Measurements from ENCODE around the gene CSK. TPM values are rescaled to one million over a fixed set of nuclear protein-coding genes. Genes with fewer than 3 reads are reported as not detected.

Gene CSK
- polyA plus RNA-seq, 3 donors from 2014 or later, result 94.0 to 180 (median 95.9) TPM

DNA sequence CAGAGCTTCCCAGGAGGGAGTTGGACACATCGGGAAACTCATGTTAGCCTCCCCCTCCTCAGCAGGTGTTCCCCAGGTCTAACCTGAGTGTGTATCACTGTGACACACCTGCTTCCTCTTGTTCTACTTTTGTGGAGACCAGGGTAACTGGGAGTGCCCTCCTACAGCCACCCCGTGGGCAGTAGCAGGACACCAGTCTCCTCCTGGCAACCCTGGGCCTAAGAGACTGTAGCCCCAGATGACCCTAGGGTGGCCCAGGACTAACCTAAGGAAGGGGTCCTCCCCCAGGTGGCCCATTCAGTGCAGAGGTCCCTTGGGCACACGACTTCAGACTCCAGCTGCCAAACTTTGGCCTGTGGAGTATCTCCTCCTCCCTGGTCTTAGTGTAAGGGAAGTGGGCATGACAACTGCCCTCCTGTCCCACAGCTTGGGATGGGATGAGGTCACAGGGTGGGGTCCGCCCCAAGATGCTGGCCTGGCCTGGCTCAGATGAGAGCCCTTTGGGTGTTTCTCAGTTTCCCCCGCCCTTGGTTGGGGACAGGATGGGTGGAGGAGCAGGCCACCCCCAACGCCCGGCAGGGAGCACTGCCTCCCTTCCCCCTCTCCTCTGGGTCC is 4.8 kb downstream of the CSK start:
- no peak for DNase-seq
- Mint-ChIP-seq H3K36me3 (peaks cover 0 to 15% (median 6%) of the 10 kb centered on the region in 3 donors), H3K4me1 (peaks cover 83 to 87% of the 10 kb centered on the region in 2 donors), H3K27ac (peak overlapping the region; percentile 92 to 100 (median 100)), H3K9me3 (no peaks in the 10 kb centered on the region), H3K4me3 (peak overlapping the region; percentile 88 to 99 (median 97)), H3K27me3 (ENCODE audit: low read depth in 3 of 3) (peaks cover 17 to 55% (median 34%) of the 10 kb centered on the region in 3 donors)

DNA sequence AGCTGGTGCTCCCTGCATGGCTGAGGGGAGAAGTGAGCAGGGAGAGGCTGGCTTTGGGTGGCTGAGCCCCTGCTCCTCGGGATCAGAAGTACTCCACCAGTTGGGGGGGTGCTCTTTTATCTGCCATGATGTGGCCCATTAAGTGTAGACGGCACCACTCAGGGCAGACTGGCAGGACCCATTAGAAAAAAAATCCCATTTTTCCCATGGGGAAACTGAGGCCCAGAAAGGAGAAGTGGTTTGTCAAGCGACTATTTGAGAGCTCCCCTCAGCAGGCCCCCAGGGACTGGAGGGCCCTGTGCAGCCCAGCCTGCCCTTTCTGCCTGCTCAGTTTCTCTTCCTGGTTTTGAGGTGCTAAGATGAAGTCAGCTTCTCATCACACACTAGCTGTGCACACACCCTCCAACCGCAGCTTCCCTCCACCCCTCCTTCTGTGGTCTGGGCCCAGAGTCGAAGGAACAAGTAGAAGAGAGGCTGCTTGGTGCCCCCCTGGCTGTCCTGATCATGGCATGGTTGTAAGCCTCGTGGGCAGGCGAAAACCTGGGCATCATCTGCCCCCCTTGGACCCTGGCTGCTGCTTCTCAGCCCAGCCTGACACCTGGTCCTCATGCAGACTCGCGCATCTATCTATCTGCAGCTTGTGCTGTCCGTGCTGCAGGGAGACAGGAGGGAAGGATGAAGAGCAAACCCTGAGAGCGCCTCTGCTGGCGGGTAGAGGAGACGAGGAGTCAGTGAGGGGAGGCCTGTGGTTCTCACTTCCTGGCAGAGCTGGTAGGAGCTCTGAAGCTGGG is 5.6 kb downstream of the CSK start:
- Mint-ChIP-seq H3K27ac (peak overlapping the region; percentile 92 to 100 (median 100)), H3K4me3 (peak overlapping the region; percentile 88 to 99 (median 97)), H3K9me3 (no peaks in the 10 kb centered on the region), H3K27me3 (ENCODE audit: low read depth in 3 of 3) (peaks cover 19 to 54% (median 33%) of the 10 kb centered on the region in 3 donors), H3K36me3 (peaks cover 0 to 19% (median 11%) of the 10 kb centered on the region in 3 donors), H3K4me1 (peaks cover 90 to 94% of the 10 kb centered on the region in 2 donors)
- DNase-seq, result peak; percentile 96 to 98 (median 97)

DNA sequence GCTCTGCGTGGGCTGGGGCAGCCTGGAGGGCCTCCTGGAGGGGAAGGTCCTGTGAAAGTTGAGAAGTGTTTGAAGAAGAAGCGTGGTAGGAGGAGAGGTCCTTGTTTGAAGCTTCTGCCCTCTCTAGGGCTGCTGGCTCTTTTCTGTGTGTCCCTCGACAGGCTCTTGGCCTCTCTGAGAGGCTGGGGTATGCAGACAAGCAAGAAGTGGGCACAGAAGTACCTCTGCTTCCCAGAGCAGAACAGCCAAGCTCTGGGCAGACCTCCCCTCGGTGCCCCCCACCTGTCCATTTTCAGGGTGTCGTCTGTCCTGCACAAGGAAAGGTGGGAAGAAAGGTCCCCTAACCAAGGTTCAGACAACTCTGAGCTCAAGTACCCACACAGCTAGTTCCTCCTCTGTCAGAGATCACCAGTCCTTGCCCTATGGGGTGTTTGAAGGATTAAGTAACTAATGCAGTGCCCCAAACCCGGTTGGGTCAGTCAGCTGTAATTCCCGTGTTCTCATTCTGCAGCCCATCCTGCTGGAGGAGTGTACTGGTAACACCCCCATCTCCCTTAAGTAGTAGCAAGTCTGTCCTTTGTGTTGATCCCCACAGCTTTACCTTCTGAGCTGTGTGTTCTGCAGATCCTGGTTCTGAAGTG is 6.3 kb downstream of the CSK start:
- Mint-ChIP-seq H3K36me3 (peaks cover 0 to 19% (median 11%) of the 10 kb centered on the region in 3 donors), H3K4me1 (peaks cover 96 to 99% of the 10 kb centered on the region in 2 donors), H3K27ac (peak overlapping the region; percentile 92 to 100 (median 100)), H3K9me3 (no peaks in the 10 kb centered on the region), H3K27me3 (ENCODE audit: low read depth in 3 of 3) (peaks cover 19 to 50% (median 33%) of the 10 kb centered on the region in 3 donors), H3K4me3 (peak overlapping the region; percentile 88 to 99 (median 97))
- DNase-seq, result no peak

DNA sequence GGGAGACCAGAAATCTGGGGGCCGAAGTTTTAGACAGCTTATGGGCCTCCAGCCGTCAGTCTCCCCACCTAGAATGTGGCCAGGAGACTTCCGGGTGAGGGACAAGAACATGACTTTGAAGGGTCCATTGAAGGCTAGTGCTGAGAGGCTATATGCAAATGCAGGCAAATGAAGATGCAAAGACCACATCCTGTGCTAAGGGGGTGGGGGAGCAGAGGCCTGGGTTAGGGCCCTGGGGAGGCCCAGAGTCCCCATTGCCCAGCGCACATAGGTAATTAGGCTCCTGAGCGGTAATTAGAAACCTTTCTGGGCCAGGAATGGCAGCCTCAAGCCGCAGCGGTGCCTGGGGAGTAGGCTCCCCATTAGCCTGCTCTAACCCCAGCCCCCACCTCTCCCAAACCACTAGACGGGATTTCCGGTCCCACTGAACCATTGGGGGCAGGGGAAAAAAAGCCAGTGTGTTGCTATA is 6.8 kb downstream of the CSK start:
- Mint-ChIP-seq H3K36me3 (peaks cover 0 to 19% (median 11%) of the 10 kb centered on the region in 3 donors), H3K27me3 (ENCODE audit: low read depth in 3 of 3) (peaks cover 19 to 46% (median 31%) of the 10 kb centered on the region in 3 donors), H3K9me3 (no peaks in the 10 kb centered on the region), H3K4me3 (peak overlapping the region; percentile 88 to 99 (median 97)), H3K27ac (peak overlapping the region; percentile 92 to 100 (median 100)), H3K4me1 (peaks cover 96 to 99% of the 10 kb centered on the region in 2 donors)
- peak; percentile 81 to 82 (median 82) for DNase-seq

DNA sequence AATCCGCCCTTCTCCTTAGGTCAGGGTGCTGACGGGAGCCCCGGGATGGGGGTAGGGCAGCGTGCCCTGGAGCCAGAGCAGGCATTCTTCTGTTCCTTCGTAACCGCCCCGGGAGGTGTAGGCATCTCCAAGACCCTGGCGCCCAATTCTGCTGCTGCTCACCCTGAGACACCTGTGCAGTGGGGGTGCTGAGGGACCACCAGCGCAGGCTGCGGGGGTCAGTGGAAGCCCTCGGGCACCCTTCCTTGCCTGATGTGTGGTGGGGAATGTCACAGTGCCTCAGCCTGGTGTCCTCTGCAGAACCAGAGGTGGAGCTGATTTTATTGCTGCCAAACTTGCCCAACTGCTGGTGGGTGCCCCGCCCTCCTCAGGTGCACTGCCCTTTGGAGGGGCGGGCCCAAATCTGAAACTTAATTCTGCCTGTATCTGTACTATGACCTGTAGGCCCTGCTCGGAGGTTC is 7.3 kb downstream of the CSK start:
- Mint-ChIP-seq H3K9me3 (no peaks in the 10 kb centered on the region), H3K36me3 (peaks cover 0 to 19% (median 11%) of the 10 kb centered on the region in 3 donors), H3K27me3 (ENCODE audit: low read depth in 3 of 3) (peaks cover 18 to 46% (median 31%) of the 10 kb centered on the region in 3 donors), H3K27ac (peak overlapping the region; percentile 92 to 100 (median 100)), H3K4me3 (peak overlapping the region; percentile 88 to 99 (median 97)), H3K4me1 (peaks cover 94 to 97% of the 10 kb centered on the region in 2 donors)
- no peak for DNase-seq

DNA sequence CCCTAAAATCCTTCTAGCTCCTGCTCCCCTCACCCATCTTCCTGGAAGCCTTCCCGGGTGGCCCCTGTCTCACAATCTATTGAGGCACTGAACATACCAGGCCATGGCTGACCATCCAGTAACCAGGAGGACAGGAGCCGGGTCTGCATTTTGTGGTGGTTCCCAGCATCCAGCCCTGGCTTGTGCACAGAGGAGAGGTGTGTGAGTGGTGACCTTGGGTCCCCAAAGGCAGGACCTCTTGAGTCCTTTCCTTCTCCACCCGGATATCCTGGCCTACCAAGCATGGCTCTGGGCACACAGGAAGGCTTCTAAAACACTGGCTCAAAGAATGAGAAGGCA is 7.8 kb downstream of the CSK start:
- peak overlapping the region; percentile 92 to 100 (median 100) for H3K27ac Mint-ChIP-seq
- peaks cover 18 to 44% (median 31%) of the 10 kb centered on the region in 3 donors for H3K27me3 Mint-ChIP-seq (ENCODE audit: low read depth in 3 of 3)
- DNase-seq, result no peak
- H3K9me3 Mint-ChIP-seq, result no peaks in the 10 kb centered on the region
- H3K36me3 Mint-ChIP-seq, result peaks cover 0 to 18% (median 12%) of the 10 kb centered on the region in 3 donors
- H3K4me3 Mint-ChIP-seq, result peak overlapping the region; percentile 88 to 99 (median 97)
- peaks cover 95 to 96% of the 10 kb centered on the region in 2 donors for H3K4me1 Mint-ChIP-seq

DNA sequence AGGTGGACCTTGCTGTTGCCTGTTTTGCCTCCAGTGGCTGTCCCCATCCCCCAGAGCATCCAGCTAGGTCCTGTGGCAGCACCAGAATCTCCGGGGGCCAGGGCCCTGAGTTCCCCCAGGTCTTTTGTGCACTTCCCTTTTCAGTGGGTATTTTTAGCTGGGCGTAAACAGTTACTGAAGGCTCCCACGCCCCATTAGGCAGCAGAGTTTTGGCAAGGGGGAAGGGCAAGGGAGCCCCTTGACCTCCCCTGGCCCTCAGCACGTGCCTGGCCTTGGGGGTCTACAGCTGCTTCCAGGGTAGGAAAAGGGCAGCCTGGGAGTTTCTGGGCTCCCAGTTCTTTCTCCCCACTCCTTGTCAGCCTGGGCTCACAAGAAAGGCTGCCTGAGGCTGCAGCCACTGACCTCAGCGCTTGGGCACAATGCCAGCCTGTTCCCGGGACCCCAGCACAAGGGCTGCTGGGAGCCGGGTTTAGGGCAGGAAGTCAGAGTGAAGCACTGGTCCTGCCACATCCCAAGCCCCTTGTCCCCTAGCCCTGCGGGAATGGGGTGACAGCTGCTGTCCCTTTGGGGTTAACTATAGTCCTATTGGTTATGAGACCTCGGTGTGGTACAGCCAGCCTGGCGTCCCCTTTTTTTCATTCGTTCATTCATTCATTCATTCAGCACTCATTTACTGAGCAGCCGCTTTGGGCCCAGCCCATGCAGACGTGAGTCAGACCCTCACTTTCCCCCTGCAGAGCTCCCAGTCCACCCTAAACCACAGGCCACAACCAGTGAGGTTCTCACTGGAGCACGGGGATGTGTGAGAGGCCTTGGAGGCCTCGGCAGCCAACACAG is 8.4 kb downstream of the CSK start:
- Mint-ChIP-seq H3K9me3 (no peaks in the 10 kb centered on the region), H3K27me3 (ENCODE audit: low read depth in 3 of 3) (peaks cover 18 to 39% (median 31%) of the 10 kb centered on the region in 3 donors), H3K4me3 (peak overlapping the region; percentile 88 to 99 (median 97)), H3K27ac (peak overlapping the region; percentile 92 to 100 (median 100)), H3K36me3 (peaks cover 0 to 15% (median 12%) of the 10 kb centered on the region in 3 donors), H3K4me1 (peaks cover 95 to 96% of the 10 kb centered on the region in 2 donors)
- DNase-seq, result peak in 1 of 3 donors; percentile 44

DNA sequence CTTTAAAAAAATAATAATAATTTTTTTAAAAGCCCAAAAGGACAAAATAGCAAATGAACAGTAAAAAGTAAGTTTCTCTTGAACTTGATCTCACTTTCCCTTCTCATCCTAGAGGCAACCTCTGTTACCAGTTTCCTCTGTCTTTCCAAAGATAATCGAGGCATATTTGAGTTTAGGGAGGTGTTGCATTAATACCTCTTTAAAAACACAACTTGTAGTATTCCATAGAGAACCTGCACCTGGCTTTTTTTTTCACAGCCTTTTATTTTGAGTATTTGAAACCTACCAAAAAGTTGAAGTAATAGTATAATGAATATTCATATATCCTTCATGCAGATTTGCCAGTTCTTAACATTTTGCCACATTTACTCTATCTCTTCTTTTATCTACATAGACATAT is 9.1 kb downstream of the CSK start:
- Mint-ChIP-seq H3K4me3 (peak overlapping the region; percentile 85 to 98 (median 89)), H3K4me1 (peaks cover 95 to 96% of the 10 kb centered on the region in 2 donors), H3K36me3 (peaks cover 0 to 16% (median 13%) of the 10 kb centered on the region in 3 donors), H3K27ac (peak overlapping the region; percentile 92 to 100 (median 97)), H3K9me3 (no peaks in the 10 kb centered on the region), H3K27me3 (ENCODE audit: low read depth in 3 of 3) (peaks cover 13 to 32% (median 23%) of the 10 kb centered on the region in 3 donors)
- no peak for DNase-seq

DNA sequence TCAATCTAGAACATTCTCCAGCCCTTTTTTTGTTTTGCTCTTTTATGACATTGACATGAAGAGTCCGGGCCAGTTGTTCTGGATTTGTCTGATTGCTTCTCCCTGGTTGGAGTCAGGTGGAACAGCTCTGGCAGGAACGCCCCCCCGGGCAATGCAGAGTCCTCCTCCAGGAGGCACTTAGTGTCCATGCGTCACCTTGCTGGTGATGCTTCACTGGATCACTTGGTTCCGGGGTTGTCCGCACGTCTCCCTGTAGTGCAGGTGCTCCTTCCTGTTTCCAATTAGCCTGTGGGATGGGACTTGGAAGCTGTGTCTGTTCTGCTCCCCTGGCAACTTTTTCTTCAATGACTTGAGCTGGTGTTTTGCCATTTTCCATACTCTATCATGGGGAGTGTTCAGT is 9.8 kb downstream of the CSK start:
- peaks cover 96% of the 10 kb centered on the region in 2 donors for H3K4me1 Mint-ChIP-seq
- peaks cover 0 to 20% (median 16%) of the 10 kb centered on the region in 3 donors for H3K36me3 Mint-ChIP-seq
- H3K4me3 Mint-ChIP-seq, result peak overlapping the region; percentile 78 to 98 (median 88)
- DNase-seq, result no peak
- peaks cover 13 to 29% (median 19%) of the 10 kb centered on the region in 3 donors for H3K27me3 Mint-ChIP-seq (ENCODE audit: low read depth in 3 of 3)
- H3K9me3 Mint-ChIP-seq, result no peaks in the 10 kb centered on the region
- H3K27ac Mint-ChIP-seq, result peak overlapping the region; percentile 92 to 100 (median 97)

DNA sequence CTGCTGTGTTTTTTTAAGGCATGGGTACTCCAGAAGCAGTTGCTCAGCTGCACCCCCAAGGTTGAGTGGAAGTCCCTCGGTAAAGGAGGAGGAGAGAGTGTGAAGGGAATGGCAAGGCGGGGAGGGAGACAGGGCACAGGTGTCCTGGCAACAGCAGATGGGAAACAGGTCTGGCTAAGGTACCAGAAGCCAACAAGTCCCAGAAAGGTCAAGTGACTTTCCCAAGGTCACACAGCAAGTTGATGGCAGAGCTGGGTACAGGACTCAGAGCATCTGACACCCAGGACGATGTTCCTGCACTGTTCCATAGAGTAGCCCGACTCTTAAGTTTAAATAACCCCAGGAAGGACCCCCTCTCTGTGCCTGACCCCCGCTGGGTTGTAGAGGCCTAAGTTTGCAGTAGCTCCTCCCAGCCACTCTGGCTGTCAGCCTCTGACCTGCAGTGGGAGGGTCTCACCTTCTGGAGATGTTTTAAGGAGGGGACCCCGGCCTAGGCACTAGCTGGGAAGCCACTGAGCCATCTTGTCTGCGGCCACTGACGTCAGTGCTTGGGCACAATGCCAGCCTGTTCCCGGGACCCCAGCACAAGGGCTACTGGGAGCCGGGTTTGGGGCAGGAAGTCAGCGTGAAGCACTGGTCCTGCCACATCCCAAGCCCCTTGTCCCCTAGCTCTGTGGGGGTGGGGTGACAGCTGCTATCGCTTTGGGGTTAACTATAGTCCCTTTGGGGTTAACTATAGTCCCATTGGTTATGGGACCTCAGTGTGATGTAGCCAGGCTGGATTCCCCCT is 10.5 kb downstream of the CSK start:
- Mint-ChIP-seq H3K36me3 (peaks cover 0 to 20% (median 16%) of the 10 kb centered on the region in 3 donors), H3K4me1 (peaks cover 94% of the 10 kb centered on the region in 2 donors), H3K9me3 (no peaks in the 10 kb centered on the region), H3K27ac (peak overlapping the region; percentile 92 to 100 (median 97)), H3K4me3 (peak overlapping the region; percentile 73 to 89 (median 85)), H3K27me3 (ENCODE audit: low read depth in 3 of 3) (peaks cover 13 to 21% (median 13%) of the 10 kb centered on the region in 3 donors)
- DNase-seq, result no peak

DNA sequence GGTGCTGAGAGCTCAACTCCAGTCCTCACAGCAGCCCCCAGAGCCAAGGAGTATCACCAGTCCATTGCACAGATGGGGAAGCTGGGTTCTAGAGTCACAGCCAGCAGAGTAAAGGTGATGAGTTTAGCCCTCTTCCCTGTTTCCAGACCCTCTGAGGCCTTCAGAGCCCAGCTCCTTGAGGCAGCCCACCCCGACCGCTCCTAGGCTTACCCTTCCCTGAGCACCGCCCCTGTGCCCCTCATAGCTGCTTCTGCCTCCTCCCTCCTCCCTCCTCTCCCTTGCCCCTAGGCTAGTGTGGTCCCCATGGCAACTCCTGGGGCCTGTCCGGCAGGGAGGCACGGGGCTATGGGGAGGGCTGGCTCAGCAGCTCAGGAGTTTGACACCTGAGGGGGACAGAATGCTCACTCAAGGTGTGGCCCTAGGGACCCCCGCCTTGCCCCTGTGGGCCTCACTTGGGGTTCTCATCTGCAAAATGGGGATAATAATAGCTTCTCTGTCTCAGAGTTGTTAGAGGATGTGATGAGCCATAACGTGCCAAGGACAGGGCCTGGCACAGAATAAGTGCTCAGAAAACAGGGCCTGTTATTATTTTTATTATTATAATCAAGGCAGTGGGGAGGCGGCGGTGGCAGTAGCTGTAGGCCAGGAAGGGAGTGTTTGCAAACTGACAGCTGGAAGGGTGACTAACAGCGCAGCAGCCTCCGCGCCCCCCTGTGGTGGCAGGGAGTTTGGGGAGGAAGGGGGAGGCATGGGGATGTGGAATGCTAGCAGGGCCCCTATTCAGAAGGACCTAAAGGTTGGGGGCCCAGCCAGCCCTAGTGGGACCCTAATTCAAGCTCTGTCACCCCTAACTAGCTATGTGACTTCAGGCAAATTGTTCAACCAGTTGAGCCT is 11.5 kb downstream of the CSK start:
- H3K4me3 Mint-ChIP-seq, result peak overlapping the region; percentile 70 to 89 (median 85)
- H3K27ac Mint-ChIP-seq, result peak overlapping the region; percentile 92 to 100 (median 97)
- peaks cover 94% of the 10 kb centered on the region in 2 donors for H3K4me1 Mint-ChIP-seq

More for the DNA sequence above, 11.5 kb downstream of the CSK start:
- H3K9me3 Mint-ChIP-seq, result no peaks in the 10 kb centered on the region
- peaks cover 7 to 19% (median 8%) of the 10 kb centered on the region in 3 donors for H3K27me3 Mint-ChIP-seq (ENCODE audit: low read depth in 3 of 3)
- H3K36me3 Mint-ChIP-seq, result peaks cover 0 to 20% (median 16%) of the 10 kb centered on the region in 3 donors
- DNase-seq, result peak; percentile 73 to 79 (median 73)

All from immature natural killer cell (primary cell).